HG02623 (cell line): ENCODE data around the gene SYT11.

Experiments used
- ATAC-seq: cut with Tn5 transposase; IDR thresholded peaks from one replicate; pipeline ENCODE4 v1.9.1; 2021; ENCODE audit warnings: moderate library complexity; ENCODE audit not compliant: unreplicated experiment

Gene SYT11

GRCh38 chr1:155859881-155860871 lies 809 bp downstream of the SYT11 start:
- ATAC-seq, result peak; percentile 20

GRCh38 chr1:155860970-155861510 lies 1.7 kb downstream of the SYT11 start:
- no peak for ATAC-seq

GRCh38 chr1:155861896-155862295 lies 2.5 kb downstream of the SYT11 start:
- ATAC-seq, result no peak

- no peak for ATAC-seq
Measured at GRCh38 chr1:155864393-155864792, 5.0 kb downstream of the SYT11 start.

- no peak for ATAC-seq
Measured at GRCh38 chr1:155867766-155868165, 8.4 kb downstream of the SYT11 start.

GRCh38 chr1:155871390-155871789 lies 12.0 kb downstream of the SYT11 start:
- ATAC-seq, result no peak

- no peak for ATAC-seq
Measured at GRCh38 chr1:155872527-155872926, 13.2 kb downstream of the SYT11 start.

GRCh38 chr1:155873860-155874259 lies 14.5 kb downstream of the SYT11 start:
- no peak for ATAC-seq

- no peak for ATAC-seq
Measured at GRCh38 chr1:155877945-155878344, 18.6 kb downstream of the SYT11 start.

GRCh38 chr1:155880251-155880650 lies 20.9 kb downstream of the SYT11 start:
- no peak for ATAC-seq

- ATAC-seq, result no peak
Measured at GRCh38 chr1:155880950-155881349, 21.6 kb downstream of the SYT11 start.

- no peak for ATAC-seq
Measured at GRCh38 chr1:155882235-155882634, 22.9 kb downstream of the SYT11 start.

- no peak for ATAC-seq
Measured at GRCh38 chr1:155882766-155883165, 23.4 kb downstream of the SYT11 start.

GRCh38 chr1:155884031-155884960 lies 24.9 kb downstream of the SYT11 start:
- no peak for ATAC-seq

- ATAC-seq, result no peak
Measured at GRCh38 chr1:155884982-155885381, 25.6 kb downstream of the SYT11 start.

- ATAC-seq, result no peak
Measured at GRCh38 chr1:155888481-155888880, 29.1 kb downstream of the SYT11 start.

- ATAC-seq, result no peak
Measured at GRCh38 chr1:155889566-155889965, 30.2 kb downstream of the SYT11 start.

- ATAC-seq, result no peak
Measured at GRCh38 chr1:155890251-155890650, 30.9 kb downstream of the SYT11 start.

GRCh38 chr1:155892796-155893195 lies 33.4 kb downstream of the SYT11 start:
- ATAC-seq, result no peak

- no peak for ATAC-seq
Measured at GRCh38 chr1:155893389-155894142, 34.2 kb downstream of the SYT11 start.
